ENCODE data around the gene LPGAT1. TPM values are rescaled to one million over a fixed set of nuclear protein-coding genes. Genes with fewer than 3 reads are reported as not detected.

The LPGAT1 gene
- total RNA-seq, 5 donors from 2014 or later (not counting 1 experiment from before 2014, with no cell fraction given), result 20.8 to 47.1 (median 31.4) TPM

GRCh38 chr1:211830055-211830327 lies 572 bp downstream of the LPGAT1 start:
- H3K4me3 ChIP-seq (ENCODE audit: control insufficient read depth in 1 of 2, extremely low read depth in 1 of 2, low read length in 1 of 2), result peak overlapping the region; percentile 57 to 77
- H3K4me1 Mint-ChIP-seq, result peaks cover 59 to 65% (median 64%) of the 10 kb centered on the region in 3 donors
- ChIA-PET POLR2A (no interaction called here), CTCF (no interaction called here)
- peak overlapping the region; percentile 86 to 87 for H3K27ac Mint-ChIP-seq
- ATAC-seq (replicated peaks in 1 of 4) (peak in 3 of 4 experiments; percentile 18 to 33 (median 31)), DNase-seq (peak in 12 of 35 experiments; percentile 0 to 43 (median 7))
- peak overlapping the region; percentile 86 to 90 (median 89) for H3K4me3 Mint-ChIP-seq
- no peaks in the 10 kb centered on the region for H3K27me3 Mint-ChIP-seq
- under 1% methylated on average over 45 of the region's 45 CpGs for WGBS (ENCODE audit: insufficient coverage)
- no peaks in the 10 kb centered on the region for H3K9me3 ChIP-seq
- H3K27me3 ChIP-seq (replicated peaks in 1 of 2; ENCODE audit: control insufficient read depth in 2 of 2, extremely low read depth in 1 of 2, insufficient read depth in 2 of 2, low read length in 1 of 2), result no peaks in the 10 kb centered on the region
- peaks cover 24 to 39% of the 10 kb centered on the region in 2 experiments for H3K4me1 ChIP-seq (ENCODE audit: control insufficient read depth in 1 of 2, extremely low read depth in 1 of 2, insufficient read depth in 2 of 2, low read length in 2 of 2)
- no peaks in the 10 kb centered on the region for H3K36me3 ChIP-seq (ENCODE audit: control insufficient read depth in 2 of 2, extremely low read depth in 1 of 2, insufficient read depth in 1 of 2, low read length in 1 of 2)
- no peaks in the 10 kb centered on the region for H3K9me3 Mint-ChIP-seq
- peak overlapping the region; percentile 33 for H3K27ac ChIP-seq (ENCODE audit: low read length)
- no peaks in the 10 kb centered on the region for H3K36me3 Mint-ChIP-seq

GRCh38 chr1:211829343-211830054 lies 1.1 kb downstream of the LPGAT1 start:
- Mint-ChIP-seq H3K36me3 (no peaks in the 10 kb centered on the region), H3K27me3 (no peaks in the 10 kb centered on the region), H3K27ac (peak overlapping the region; percentile 86 to 87), H3K4me1 (peaks cover 57 to 62% (median 62%) of the 10 kb centered on the region in 3 donors), H3K4me3 (peak overlapping the region; percentile 86 to 90 (median 89)), H3K9me3 (no peaks in the 10 kb centered on the region)
- Histone ChIP-seq H3K4me1 (ENCODE audit: control insufficient read depth in 1 of 2, extremely low read depth in 1 of 2, insufficient read depth in 2 of 2, low read length in 2 of 2) (peaks cover 24 to 39% of the 10 kb centered on the region in 2 experiments), H3K4me3 (ENCODE audit: control insufficient read depth in 1 of 2, extremely low read depth in 1 of 2, low read length in 1 of 2) (peak overlapping the region; percentile 36 to 57), H3K27me3 (replicated peaks in 1 of 2; ENCODE audit: control insufficient read depth in 2 of 2, extremely low read depth in 1 of 2, insufficient read depth in 2 of 2, low read length in 1 of 2) (no peaks in the 10 kb centered on the region), H3K9me3 (no peaks in the 10 kb centered on the region), H3K36me3 (ENCODE audit: control insufficient read depth in 2 of 2, extremely low read depth in 1 of 2, insufficient read depth in 1 of 2, low read length in 1 of 2) (no peaks in the 10 kb centered on the region), H3K27ac (ENCODE audit: low read length) (peak overlapping the region; percentile 33)
- 74% methylated on average over 14 of the region's 22 CpGs for WGBS (ENCODE audit: insufficient coverage)
- POLR2A ChIA-PET, result no interaction called here
- peak in 1 of 35 experiments; percentile 16 for DNase-seq
- no peak for ATAC-seq (replicated peaks in 1 of 4)
- CTCF ChIA-PET, result interaction anchor here in 1 of 2 donors (1.4 to 1.8 kb wide), 2 partner anchors 131 to 148 kb away, joined by 5 read pairs; no protein-coding TSS in a partner anchor

- POLR2A ChIA-PET, result no interaction called here
Observed at GRCh38 chr1:211828584-211829342, 1.8 kb downstream of the LPGAT1 start.

DNA sequence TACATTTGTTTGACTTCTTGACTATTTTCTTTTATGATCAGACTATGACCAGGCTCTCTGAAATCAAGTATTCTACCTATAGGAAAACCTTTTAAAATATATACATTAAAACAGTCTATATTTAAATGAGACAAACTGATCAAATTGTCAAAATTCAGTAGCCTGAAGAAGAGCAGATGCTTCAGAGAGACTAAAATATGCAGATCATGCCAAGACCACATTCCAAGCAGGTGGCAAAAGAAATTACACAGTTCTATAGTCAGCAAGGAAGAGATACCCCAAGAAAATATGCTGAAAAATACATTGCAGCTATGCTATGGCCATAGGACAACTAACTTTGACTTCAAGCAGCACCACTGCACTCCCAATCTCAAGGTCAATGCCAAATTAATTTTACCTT lies 3.5 kb downstream of the LPGAT1 start:
- Mint-ChIP-seq H3K4me3 (no peak overlapping the region), H3K27ac (peak overlapping the region in 1 of 2 donors; percentile 44), H3K4me1 (peaks cover 36 to 52% (median 40%) of the 10 kb centered on the region in 3 donors), H3K36me3 (peaks cover 7% of the 10 kb centered on the region), H3K27me3 (no peaks in the 10 kb centered on the region), H3K9me3 (no peaks in the 10 kb centered on the region)
- DNase-seq (no peak), ATAC-seq (replicated peaks in 1 of 4) (no peak)
- CTCF ChIA-PET, result interaction anchor here in 1 of 2 donors (0.6 kb wide), 1 partner anchor 49 kb away, joined by 3 read pairs; no protein-coding TSS in a partner anchor
- H3K27me3 ChIP-seq (replicated peaks in 1 of 2; ENCODE audit: control insufficient read depth in 2 of 2, extremely low read depth in 1 of 2, insufficient read depth in 2 of 2, low read length in 1 of 2), result no peaks in the 10 kb centered on the region
- no peaks in the 10 kb centered on the region for H3K36me3 ChIP-seq (ENCODE audit: control insufficient read depth in 2 of 2, extremely low read depth in 1 of 2, insufficient read depth in 1 of 2, low read length in 1 of 2)
- peaks cover 6 to 22% of the 10 kb centered on the region in 2 experiments for H3K4me1 ChIP-seq (ENCODE audit: control insufficient read depth in 1 of 2, extremely low read depth in 1 of 2, insufficient read depth in 2 of 2, low read length in 2 of 2)
- H3K27ac ChIP-seq (ENCODE audit: low read length), result no peak overlapping the region
- H3K4me3 ChIP-seq (ENCODE audit: control insufficient read depth in 1 of 2, extremely low read depth in 1 of 2, low read length in 1 of 2), result no peak overlapping the region
- POLR2A ChIA-PET, result interaction anchor here in 1 of 2 donors (0.6 kb wide), 1 partner anchor 460 kb away, joined by 3 read pairs; no protein-coding TSS in a partner anchor
- H3K9me3 ChIP-seq, result no peaks in the 10 kb centered on the region

More at GRCh38 chr1:211828584-211829342, 1.8 kb downstream of the LPGAT1 start:
- no peaks in the 10 kb centered on the region for H3K36me3 ChIP-seq (ENCODE audit: control insufficient read depth in 2 of 2, extremely low read depth in 1 of 2, insufficient read depth in 1 of 2, low read length in 1 of 2)
- CTCF ChIA-PET, result interaction anchor here (0.7 to 1.8 kb wide), 3 partner anchors 130 to 332 kb away, joined by 3 to 5 read pairs (median 5); no protein-coding TSS in a partner anchor
- H3K27ac Mint-ChIP-seq, result peak overlapping the region; percentile 86 to 87
- no peaks in the 10 kb centered on the region for H3K9me3 Mint-ChIP-seq
- H3K4me3 Mint-ChIP-seq, result peak overlapping the region; percentile 86 to 90 (median 89)
- no peak for ATAC-seq (replicated peaks in 1 of 4)
- H3K27me3 ChIP-seq (replicated peaks in 1 of 2; ENCODE audit: control insufficient read depth in 2 of 2, extremely low read depth in 1 of 2, insufficient read depth in 2 of 2, low read length in 1 of 2), result no peaks in the 10 kb centered on the region
- H3K4me1 Mint-ChIP-seq, result peaks cover 52 to 59% (median 55%) of the 10 kb centered on the region in 3 donors
- DNase-seq, result peak in 1 of 35 experiments; percentile 8
- peaks cover 18 to 32% of the 10 kb centered on the region in 2 experiments for H3K4me1 ChIP-seq (ENCODE audit: control insufficient read depth in 1 of 2, extremely low read depth in 1 of 2, insufficient read depth in 2 of 2, low read length in 2 of 2)
- no peaks in the 10 kb centered on the region for H3K9me3 ChIP-seq
- no peak overlapping the region for H3K27ac ChIP-seq (ENCODE audit: low read length)
- H3K4me3 ChIP-seq (ENCODE audit: control insufficient read depth in 1 of 2, extremely low read depth in 1 of 2, low read length in 1 of 2), result no peak overlapping the region
- no CpG with 5 or more reads among the region's 9 CpGs for WGBS (ENCODE audit: insufficient coverage)
- H3K27me3 Mint-ChIP-seq, result no peaks in the 10 kb centered on the region
- H3K36me3 Mint-ChIP-seq, result no peaks in the 10 kb centered on the region

- H3K27ac Mint-ChIP-seq, result no peak overlapping the region
- POLR2A ChIA-PET, result no interaction called here
- no peak for ATAC-seq (replicated peaks in 1 of 4)
Observed at GRCh38 chr1:211825980-211826379, 4.6 kb downstream of the LPGAT1 start.

More at GRCh38 chr1:211825980-211826379, 4.6 kb downstream of the LPGAT1 start:
- CTCF ChIA-PET, result interaction anchor here in 1 of 2 donors (0.9 kb wide), 1 partner anchor 210 kb away, joined by 3 read pairs; the partner anchor contains the start of genes DTL and INTS7
- WGBS (ENCODE audit: insufficient coverage), result no CpG with 5 or more reads among the region's 1 CpG
- Histone ChIP-seq H3K27ac (ENCODE audit: low read length) (no peak overlapping the region), H3K9me3 (no peaks in the 10 kb centered on the region), H3K4me3 (ENCODE audit: control insufficient read depth in 1 of 2, extremely low read depth in 1 of 2, low read length in 1 of 2) (no peak overlapping the region), H3K4me1 (ENCODE audit: control insufficient read depth in 1 of 2, extremely low read depth in 1 of 2, insufficient read depth in 2 of 2, low read length in 2 of 2) (peaks cover 1 to 13% of the 10 kb centered on the region in 2 experiments), H3K27me3 (replicated peaks in 1 of 2; ENCODE audit: control insufficient read depth in 2 of 2, extremely low read depth in 1 of 2, insufficient read depth in 2 of 2, low read length in 1 of 2) (no peaks in the 10 kb centered on the region), H3K36me3 (ENCODE audit: control insufficient read depth in 2 of 2, extremely low read depth in 1 of 2, insufficient read depth in 1 of 2, low read length in 1 of 2) (no peaks in the 10 kb centered on the region)
- Mint-ChIP-seq H3K36me3 (peaks cover 12% of the 10 kb centered on the region), H3K4me3 (no peak overlapping the region), H3K9me3 (no peaks in the 10 kb centered on the region), H3K4me1 (peaks cover 30 to 46% (median 38%) of the 10 kb centered on the region in 3 donors), H3K27me3 (no peaks in the 10 kb centered on the region)
- no peak for DNase-seq
